GM21717 (cell line): ENCODE data around the gene PYGB.

Experiments used
- ATAC-seq: cut with Tn5 transposase; IDR thresholded peaks from one replicate; pipeline ENCODE4 v1.9.1; 2021; ENCODE audit warnings: mild to moderate bottlenecking, moderate library complexity; ENCODE audit not compliant: unreplicated experiment

Gene PYGB

GRCh38 chr20:25215521-25215920 is 32.4 kb upstream of the PYGB start:
- no peak for ATAC-seq

GRCh38 chr20:25216199-25216945 is 31.5 kb upstream of the PYGB start:
- ATAC-seq, result no peak

- ATAC-seq, result no peak
Observed at GRCh38 chr20:25217161-25218108, 30.4 kb upstream of the PYGB start.

GRCh38 chr20:25218109-25218486 is 29.8 kb upstream of the PYGB start:
- no peak for ATAC-seq

GRCh38 chr20:25218492-25218891 is 29.4 kb upstream of the PYGB start:
- no peak for ATAC-seq

- ATAC-seq, result no peak
Observed at GRCh38 chr20:25219365-25219764, 28.5 kb upstream of the PYGB start.

GRCh38 chr20:25220021-25220730 is 27.7 kb upstream of the PYGB start:
- no peak for ATAC-seq

- no peak for ATAC-seq
Observed at GRCh38 chr20:25220810-25221591, 26.9 kb upstream of the PYGB start.

- ATAC-seq, result no peak
Observed at GRCh38 chr20:25221592-25222460, 26.1 kb upstream of the PYGB start.

GRCh38 chr20:25222461-25223178 is 25.3 kb upstream of the PYGB start:
- ATAC-seq, result no peak

GRCh38 chr20:25223179-25223661 is 24.7 kb upstream of the PYGB start:
- no peak for ATAC-seq

- ATAC-seq, result no peak
Observed at GRCh38 chr20:25223765-25224720, 23.8 kb upstream of the PYGB start.

- ATAC-seq, result no peak
Observed at GRCh38 chr20:25224941-25225340, 22.9 kb upstream of the PYGB start.

GRCh38 chr20:25225642-25226432 is 22.0 kb upstream of the PYGB start:
- no peak for ATAC-seq

- no peak for ATAC-seq
Observed at GRCh38 chr20:25226433-25227316, 21.2 kb upstream of the PYGB start.

GRCh38 chr20:25227317-25227831 is 20.5 kb upstream of the PYGB start:
- no peak for ATAC-seq
